SU-DHL-6 (cell line): ENCODE measurements around the gene HEMK1.

Experiments
- EZH2phosphoT487 ChIP-seq: fragments of 200-600 bp; sonication (generic), shearing (Covaris generic); conservative IDR thresholded peaks from 2 replicates; pipeline ENCODE4 v1.6.1; 2018; ENCODE audit warnings: mild to moderate bottlenecking, antibody characterized with exemption, low read length, moderate library complexity, mixed read lengths
- TF ChIP-seq, protein P1 (sequence below): fragments of 200-600 bp; sonication (generic); IDR thresholded peaks from one replicate; pipeline ENCODE4 v1.5.1; 2017; ENCODE audit warnings: antibody characterized with exemption, mild to moderate bottlenecking, low read length, moderate library complexity; ENCODE audit not compliant: insufficient read depth, poor library complexity, severe bottlenecking

DNA sequence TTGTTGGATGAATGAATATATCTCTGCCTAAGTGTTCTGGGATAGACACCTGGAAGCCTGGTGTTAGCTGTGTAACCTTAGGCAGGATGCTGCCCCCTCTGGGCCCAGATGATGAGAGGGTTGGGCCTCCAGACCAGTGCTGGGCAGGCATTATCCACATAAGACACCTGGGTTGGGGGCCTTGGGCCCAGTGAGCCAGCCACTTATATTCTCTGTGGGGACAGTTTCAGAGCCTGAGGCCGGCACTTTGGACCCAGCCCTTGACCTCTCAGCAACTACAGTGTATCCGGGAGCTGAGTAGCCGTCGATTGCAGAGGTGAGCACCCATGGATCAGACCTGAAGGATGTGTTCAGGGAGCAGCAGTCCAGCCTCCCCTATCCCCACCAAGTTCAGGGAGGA lies 2.2 kb downstream of the HEMK1 start:
- TF ChIP-seq, protein P1, sequence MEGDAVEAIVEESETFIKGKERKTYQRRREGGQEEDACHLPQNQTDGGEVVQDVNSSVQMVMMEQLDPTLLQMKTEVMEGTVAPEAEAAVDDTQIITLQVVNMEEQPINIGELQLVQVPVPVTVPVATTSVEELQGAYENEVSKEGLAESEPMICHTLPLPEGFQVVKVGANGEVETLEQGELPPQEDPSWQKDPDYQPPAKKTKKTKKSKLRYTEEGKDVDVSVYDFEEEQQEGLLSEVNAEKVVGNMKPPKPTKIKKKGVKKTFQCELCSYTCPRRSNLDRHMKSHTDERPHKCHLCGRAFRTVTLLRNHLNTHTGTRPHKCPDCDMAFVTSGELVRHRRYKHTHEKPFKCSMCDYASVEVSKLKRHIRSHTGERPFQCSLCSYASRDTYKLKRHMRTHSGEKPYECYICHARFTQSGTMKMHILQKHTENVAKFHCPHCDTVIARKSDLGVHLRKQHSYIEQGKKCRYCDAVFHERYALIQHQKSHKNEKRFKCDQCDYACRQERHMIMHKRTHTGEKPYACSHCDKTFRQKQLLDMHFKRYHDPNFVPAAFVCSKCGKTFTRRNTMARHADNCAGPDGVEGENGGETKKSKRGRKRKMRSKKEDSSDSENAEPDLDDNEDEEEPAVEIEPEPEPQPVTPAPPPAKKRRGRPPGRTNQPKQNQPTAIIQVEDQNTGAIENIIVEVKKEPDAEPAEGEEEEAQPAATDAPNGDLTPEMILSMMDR: no peak
- no peak for TF ChIP-seq EZH2phosphoT487
